GM19455 (cell line): ENCODE measurements around the gene BBX.
A peak's percentile ranks its signal among the peaks of the same experiment; 100 is the strongest.

Experiments
- ATAC-seq: cut with Tn5 transposase; IDR thresholded peaks from one replicate; pipeline ENCODE4 v1.9.1; 2021; ENCODE audit not compliant: unreplicated experiment

Gene BBX

GRCh38 chr3:107598926-107599771, 76.4 kb downstream of the BBX start:
- peak; percentile 93 for ATAC-seq

DNA sequence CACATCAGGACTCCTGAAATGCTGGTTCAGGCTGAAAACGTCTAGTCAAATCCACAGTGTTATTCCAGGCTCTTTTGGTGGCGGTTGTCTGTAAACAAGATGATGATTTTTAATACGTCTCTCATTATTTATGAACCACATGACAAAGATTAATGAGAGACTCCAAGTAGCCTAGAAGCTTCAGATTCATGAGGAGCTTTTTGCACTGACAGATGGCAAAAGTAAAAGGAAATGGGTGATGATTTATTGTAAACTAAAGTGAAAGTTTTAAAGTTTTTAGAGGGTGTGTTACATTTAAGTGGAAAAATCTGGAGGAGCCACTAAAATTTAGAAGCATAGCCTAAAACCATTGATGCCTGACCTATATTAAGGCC, 77.0 kb downstream of the BBX start:
- ATAC-seq: no peak

- no peak for ATAC-seq
Observed at GRCh38 chr3:107600780-107601179, 78.0 kb downstream of the BBX start.

DNA sequence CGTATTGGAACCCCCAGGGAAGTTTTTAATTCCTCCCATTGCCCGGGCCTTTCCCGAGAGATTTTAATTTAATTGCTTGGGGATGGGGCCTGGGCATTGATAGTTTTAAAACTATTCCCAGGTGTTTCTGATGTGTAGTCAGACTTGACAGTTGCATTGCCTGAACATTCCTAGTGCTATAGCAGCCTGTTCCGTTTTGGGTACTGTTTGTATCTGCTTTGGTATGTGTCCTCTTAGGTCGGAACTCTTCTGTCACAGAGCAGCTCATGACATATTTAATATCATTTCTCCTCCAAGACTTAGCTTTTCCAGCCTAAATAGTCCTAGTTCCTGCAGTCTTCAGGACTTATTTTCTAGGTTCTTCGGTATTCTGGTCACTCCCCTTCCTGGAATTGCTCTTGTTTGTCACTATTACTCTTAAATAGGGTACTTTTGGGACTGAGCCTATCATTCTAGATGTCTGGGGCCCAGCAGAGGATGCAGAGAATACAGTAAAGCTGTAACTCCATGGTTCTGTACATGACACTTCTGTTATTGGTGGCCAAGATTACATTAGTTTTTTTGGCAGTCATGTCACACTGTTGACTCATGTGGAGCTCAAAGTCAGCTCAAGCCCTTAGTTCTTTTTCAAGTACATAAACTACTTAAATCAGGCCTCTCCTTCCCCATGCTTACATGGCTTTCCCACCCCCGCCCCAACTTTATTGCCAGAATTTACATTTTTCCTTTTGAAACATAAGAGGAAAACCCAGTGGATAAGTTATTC, 81.5 kb downstream of the BBX start:
- no peak for ATAC-seq

GRCh38 chr3:107611775-107612469, 89.2 kb downstream of the BBX start:
- no peak for ATAC-seq

DNA sequence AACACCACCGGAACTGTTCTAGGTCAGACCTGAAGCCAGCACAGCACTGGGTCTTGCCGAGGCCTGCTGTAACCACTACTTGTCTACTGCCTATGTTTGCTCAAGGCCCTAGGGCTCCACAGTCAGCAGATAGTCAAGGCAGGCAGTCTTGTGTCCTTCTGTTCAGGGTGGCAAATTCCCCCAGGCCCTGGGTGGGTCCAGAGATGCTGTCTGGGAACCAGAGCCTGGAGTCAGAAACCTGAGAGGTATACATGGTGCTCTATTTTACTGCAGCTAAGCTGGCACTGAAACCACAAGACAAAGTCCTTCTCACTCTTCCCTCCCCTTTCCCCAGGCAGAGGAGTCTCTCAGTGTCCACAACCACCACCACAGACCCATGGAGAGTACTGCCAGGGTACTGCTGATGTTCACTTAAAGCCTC, 89.9 kb downstream of the BBX start:
- no peak for ATAC-seq

- no peak for ATAC-seq
Observed at GRCh38 chr3:107619549-107619948, 96.8 kb downstream of the BBX start.

- no peak for ATAC-seq
Observed at GRCh38 chr3:107620534-107620933, 97.8 kb downstream of the BBX start.

DNA sequence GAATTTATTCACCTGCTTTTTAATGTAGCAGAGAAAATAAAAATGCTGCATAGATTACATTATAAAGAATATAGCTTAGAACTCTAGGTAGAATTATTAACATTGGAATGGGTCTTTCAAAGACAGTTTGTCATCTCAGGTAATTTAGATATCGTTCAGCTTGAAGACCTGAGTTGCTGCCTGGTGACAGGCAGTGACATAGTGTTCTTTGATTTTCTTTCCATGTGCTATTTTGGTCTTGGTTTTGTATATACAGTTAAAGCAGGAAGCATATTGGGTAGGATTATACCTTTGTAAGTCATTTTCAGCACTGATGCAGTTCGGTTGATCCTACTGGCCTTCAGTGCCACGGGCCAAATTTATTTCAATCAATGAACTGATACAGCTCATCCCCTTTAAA, 98.7 kb downstream of the BBX start:
- ATAC-seq: no peak

- no peak for ATAC-seq
Observed at GRCh38 chr3:107627962-107628542, 105.3 kb downstream of the BBX start.

GRCh38 chr3:107629566-107629965, 106.8 kb downstream of the BBX start:
- no peak for ATAC-seq

GRCh38 chr3:107630779-107631178, 108.0 kb downstream of the BBX start:
- ATAC-seq: no peak

DNA sequence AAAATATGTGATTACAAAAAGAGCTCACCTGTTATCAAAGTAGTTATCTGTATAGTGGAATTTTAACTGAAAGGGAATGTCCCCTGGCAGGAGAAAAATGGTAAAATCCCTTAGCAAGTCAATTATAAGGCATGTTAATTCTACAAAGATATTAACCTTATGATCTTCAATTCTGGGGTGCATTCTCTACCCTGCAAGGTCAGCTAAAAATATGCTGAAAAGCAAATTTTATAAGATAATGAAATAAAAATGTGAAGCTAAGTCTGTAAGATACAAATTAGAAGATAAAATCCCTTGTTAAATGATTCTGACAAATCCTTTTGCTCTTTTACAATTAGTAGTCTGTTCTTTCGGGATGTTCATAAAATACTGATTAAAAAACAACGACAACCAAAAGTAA, 109.8 kb downstream of the BBX start:
- ATAC-seq: no peak

- peak; percentile 95 for ATAC-seq
Observed at GRCh38 chr3:107633327-107634098, 110.8 kb downstream of the BBX start.

DNA sequence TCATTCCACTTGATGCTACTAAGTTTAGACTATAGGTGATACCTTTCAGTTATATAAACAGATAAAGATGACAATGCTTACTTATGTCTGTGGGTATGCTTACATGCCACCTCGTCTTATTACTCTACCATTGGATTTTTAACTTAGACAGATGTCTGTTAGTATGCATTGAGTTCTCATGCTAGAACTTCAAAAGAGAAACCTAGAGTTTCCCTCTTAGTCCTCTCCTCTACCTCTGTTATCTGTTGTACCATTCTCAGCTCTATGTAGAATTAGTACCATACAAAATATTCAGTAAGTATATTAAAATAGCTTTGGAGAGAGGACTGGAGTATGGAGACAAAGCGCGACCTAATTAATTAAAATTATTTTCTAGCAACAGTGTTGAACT, 111.3 kb downstream of the BBX start:
- ATAC-seq: peak; percentile 26

DNA sequence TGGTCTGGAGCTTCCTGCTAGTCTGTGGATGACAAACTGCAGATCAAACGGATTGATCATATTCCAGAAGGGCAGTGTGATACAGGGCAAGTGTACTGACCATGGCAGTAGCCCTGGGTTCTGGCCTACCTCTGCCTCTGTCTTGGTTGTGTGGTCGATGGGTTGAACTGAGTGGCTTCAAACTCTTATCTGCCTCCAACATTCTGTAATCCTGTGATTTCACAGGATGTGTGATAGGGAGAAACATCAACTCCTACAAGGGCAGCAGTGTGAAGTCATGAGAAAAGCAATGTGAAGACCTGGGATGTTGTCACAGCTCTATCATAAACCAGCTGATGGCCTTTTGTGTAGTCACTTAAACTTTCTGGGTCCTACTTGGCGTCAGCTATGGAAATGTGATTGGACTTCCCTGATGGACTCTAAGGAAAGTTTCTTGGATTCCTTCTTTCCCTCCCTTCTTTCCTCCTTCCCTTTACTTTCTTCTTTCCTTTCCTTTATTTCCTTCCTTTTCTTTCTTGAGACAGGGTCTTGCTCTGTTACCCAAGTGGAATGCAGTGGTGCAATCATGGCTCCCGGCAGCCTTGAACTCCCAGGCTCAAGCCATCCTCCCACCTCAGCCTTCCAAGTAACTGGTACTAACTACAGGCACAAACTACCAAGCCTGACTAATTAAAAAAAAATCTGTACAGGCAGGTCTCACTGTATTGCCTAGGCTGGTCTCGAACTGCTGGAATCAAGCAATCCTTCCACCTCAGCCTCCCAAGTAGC, 114.8 kb downstream of the BBX start:
- ATAC-seq: no peak

- no peak for ATAC-seq
Observed at GRCh38 chr3:107641572-107642307, 119.0 kb downstream of the BBX start.

GRCh38 chr3:107643038-107643883, 120.5 kb downstream of the BBX start:
- no peak for ATAC-seq
